NCI-H774 (cell line): ENCODE data around the gene JMJD7.

ENCODE experiments used
- DNase-seq: peaks from one replicate; lab custom pipeline; 2025; lab: John Stamatoyannopoulos, UW

The JMJD7 gene

GRCh38 chr15:41844814-41845213, 16.9 kb downstream of the JMJD7 start:
- no peak for DNase-seq

- no peak for DNase-seq
Measured at GRCh38 chr15:41847206-41847605, 19.3 kb downstream of the JMJD7 start.

- no peak for DNase-seq
Measured at GRCh38 chr15:41847981-41848380, 20.1 kb downstream of the JMJD7 start.

- no peak for DNase-seq
Measured at GRCh38 chr15:41848631-41849030, 20.7 kb downstream of the JMJD7 start.

- no peak for DNase-seq
Measured at GRCh38 chr15:41849204-41849603, 21.3 kb downstream of the JMJD7 start.

GRCh38 chr15:41849861-41850260, 22.0 kb downstream of the JMJD7 start:
- DNase-seq: no peak

- no peak for DNase-seq
Measured at GRCh38 chr15:41850482-41851166, 22.7 kb downstream of the JMJD7 start.

GRCh38 chr15:41851167-41851523, 23.3 kb downstream of the JMJD7 start:
- DNase-seq: no peak

GRCh38 chr15:41851755-41852370, 24.0 kb downstream of the JMJD7 start:
- no peak for DNase-seq

- DNase-seq: no peak
Measured at GRCh38 chr15:41852736-41853590, 25.1 kb downstream of the JMJD7 start.

GRCh38 chr15:41853831-41854230, 25.9 kb downstream of the JMJD7 start:
- no peak for DNase-seq

GRCh38 chr15:41854443-41854842, 26.6 kb downstream of the JMJD7 start:
- no peak for DNase-seq

- DNase-seq: no peak
Measured at GRCh38 chr15:41855261-41855961, 27.5 kb downstream of the JMJD7 start.

- DNase-seq: no peak
Measured at GRCh38 chr15:41856262-41856661, 28.4 kb downstream of the JMJD7 start.

- no peak for DNase-seq
Measured at GRCh38 chr15:41856716-41857115, 28.8 kb downstream of the JMJD7 start.

GRCh38 chr15:41857316-41857715, 29.4 kb downstream of the JMJD7 start:
- DNase-seq: no peak

GRCh38 chr15:41858756-41859155, 30.9 kb downstream of the JMJD7 start:
- DNase-seq: no peak

- DNase-seq: no peak
Measured at GRCh38 chr15:41860049-41860828, 32.3 kb downstream of the JMJD7 start.

- DNase-seq: no peak
Measured at GRCh38 chr15:41861736-41862356, 34.0 kb downstream of the JMJD7 start.

GRCh38 chr15:41862515-41863116, 34.7 kb downstream of the JMJD7 start:
- no peak for DNase-seq
